Sigmoid colon (tissue), 7 donors: Measurements from ENCODE around the gene ZDHHC1. TPM values are rescaled to one million over a fixed set of nuclear protein-coding genes. Genes with fewer than 3 reads are reported as not detected.

ENCODE experiments used
- DNase-seq: peaks from one replicate; pipeline ENCODE4 v3.0.0-alpha.2; 2019
- H3K27ac ChIP-seq, 4 donors: fragments of 200-600 bp; sonication (generic); one replicate each; pipeline ENCODE4 v1.5.1; 2016 to 2019; ENCODE audit warnings: mild to moderate bottlenecking in 1 of 4
- H3K27me3 ChIP-seq, 3 donors: fragments of 200-600 bp; sonication (generic); one replicate each; pipeline ENCODE4 v1.5.1; 2019; ENCODE audit warnings: mild to moderate bottlenecking in 1 of 3
- H3K36me3 ChIP-seq, 4 donors: fragments of 200-600 bp; sonication (generic); one replicate each; pipeline ENCODE4 v1.5.1; 2016 to 2019
- H3K4me1 ChIP-seq, 4 donors: fragments of 200-600 bp; sonication (generic); one replicate each; pipeline ENCODE4 v1.5.1; 2017 to 2019
- H3K4me3 ChIP-seq, 4 donors: fragments of 200-600 bp; sonication (generic); one replicate each; pipeline ENCODE4 v1.5.1; 2017 to 2019; ENCODE audit warnings: mild to moderate bottlenecking in 2 of 4, moderate library complexity in 1 of 4
- H3K9me3 ChIP-seq, 4 donors: fragments of 200-600 bp in 3 of 4; sonication (generic) in 3 of 4; one replicate each; pipeline versions ENCODE4 v1.5.1 to v1.6.1; 2013 to 2019
- CTCF ChIP-seq, 4 experiments: fragments of 450-650 bp in 3 of 4; fragments of 200-600 bp in 1 of 4; IDR thresholded peaks; one replicate each; pipeline ENCODE4 v1.5.1; 2016 to 2019; ENCODE audit warnings: antibody characterized with exemption in 4 of 4, mild to moderate bottlenecking in 3 of 4, moderate library complexity in 2 of 4
- EP300 ChIP-seq, 4 donors: sonication (generic); formaldehyde crosslinking; IDR thresholded peaks; one replicate each; pipeline ENCODE4 v1.6.1; 2017; ENCODE audit warnings: antibody characterized with exemption in 4 of 4
- POLR2A ChIP-seq, 2 donors: fragments of 450-650 bp; IDR thresholded peaks; one replicate each; pipeline ENCODE4 v1.6.1; 2016; ENCODE audit warnings: antibody characterized with exemption in 2 of 2, mild to moderate bottlenecking in 2 of 2, moderate library complexity in 2 of 2
- POLR2AphosphoS5 ChIP-seq, 4 donors: sonication (generic); formaldehyde crosslinking; IDR thresholded peaks; one replicate each; pipeline ENCODE4 v1.6.1; 2017; ENCODE audit warnings: antibody characterized with exemption in 4 of 4
- WGBS, 2 donors: extraction: QIAGEN DNeasy Blood & Tissue Kit; methylation state at CpG; one replicate each; pipeline ENCODE4 v1.1.7; 2013; 5-methylcytosine and 5-hydroxymethylcytosine counted together
- intact Hi-C: fragments of 100-400 bp; cut with DNase I; formaldehyde crosslinking; loops from one replicate; pipeline ENCODE4 v1.15.1; 2023
- polyA plus RNA-seq, 3 donors: library from polyadenylated mRNA; stranded (reverse); fragments of 200-250 nt; gene quantifications; one replicate each; pipeline ENCODE4 v1.2.3, GENCODE V29; 2013
- total RNA-seq, 4 donors: library from RNA; depleted of rRNA; stranded (reverse); fragments of >200 nt; gene quantifications; one replicate each; pipeline ENCODE4 v1.1.0, GENCODE V29; 2016
- donor health status: healthy with polysubstance abuse.
- donor health status: Bipolar disorder and iron deficiency.
- donor health status: healthy.

The ZDHHC1 gene
- total and polyA plus RNA-seq, 7 donors = 4.2 to 18.3 (median 12.7) TPM

GRCh38 chr16:67462279-67462655 is 46.0 kb upstream of the ZDHHC1 start:
- intact Hi-C loops = no loop called here
- Histone ChIP-seq H3K4me3 (no peak overlapping the region), H3K9me3 (no peaks in the 10 kb centered on the region), H3K27ac (peak overlapping the region in 2 of 4 donors; percentile 25 to 35), H3K36me3 (peaks cover 0 to 10% (median 0%) of the 10 kb centered on the region in 4 donors), H3K27me3 (no peaks in the 10 kb centered on the region), H3K4me1 (peaks cover 0 to 78% (median 70%) of the 10 kb centered on the region in 4 donors)
- DNase-seq = no peak
- TF ChIP-seq POLR2A (IDR thresholded peaks at IDR 0.05) = peak in 1 of 2 donors; percentile 19
- TF ChIP-seq POLR2AphosphoS5 (IDR thresholded peaks at IDR 0.05) = no peak
- TF ChIP-seq CTCF (IDR thresholded peaks at IDR 0.05) = no peak
- TF ChIP-seq EP300 (IDR thresholded peaks at IDR 0.05) = no peak
- WGBS, 2 donors = 16 to 76% methylated on average over 5 of the region's 5 CpGs

- TF ChIP-seq EP300 (IDR thresholded peaks at IDR 0.05) (no peak), POLR2AphosphoS5 (IDR thresholded peaks at IDR 0.05) (peak in 1 of 4 donors; percentile 39)
- WGBS, 2 donors = 18 to 66% methylated on average over 8 of the region's 8 CpGs
- H3K27me3 ChIP-seq = no peaks in the 10 kb centered on the region
- peaks cover 0 to 83% (median 75%) of the 10 kb centered on the region in 4 donors for H3K4me1 ChIP-seq
- H3K4me3 ChIP-seq = no peak overlapping the region
- DNase-seq = no peak
- H3K36me3 ChIP-seq = peaks cover 0 to 10% (median 0%) of the 10 kb centered on the region in 4 donors
- peak overlapping the region in 2 of 4 donors; percentile 35 to 77 for H3K27ac ChIP-seq
- no peaks in the 10 kb centered on the region for H3K9me3 ChIP-seq
- intact Hi-C loops = no loop called here
Observed at GRCh38 chr16:67461600-67462278, 45.5 kb upstream of the ZDHHC1 start.

DNA sequence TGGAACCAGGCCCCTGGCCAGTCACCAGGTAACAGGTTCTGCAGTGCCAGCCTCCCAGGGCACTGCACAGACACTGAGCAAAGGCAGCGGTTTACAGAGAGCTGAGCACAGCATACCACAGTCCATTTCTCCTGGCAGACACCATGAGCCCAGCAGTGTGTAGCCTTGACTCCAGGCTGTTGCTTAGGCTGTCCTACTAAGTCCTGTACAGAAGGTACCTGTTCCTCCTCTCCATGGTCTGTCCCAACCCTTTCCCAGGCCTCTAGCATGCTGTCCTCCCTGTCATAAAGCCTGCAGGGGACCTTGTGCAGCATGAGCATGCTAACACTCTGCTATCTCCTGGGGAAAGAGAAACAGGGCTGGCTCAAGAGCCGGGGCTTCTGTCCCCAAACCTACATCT is 44.7 kb upstream of the ZDHHC1 start:
- H3K9me3 ChIP-seq = no peaks in the 10 kb centered on the region
- H3K36me3 ChIP-seq = peaks cover 0 to 10% (median 0%) of the 10 kb centered on the region in 4 donors
- TF ChIP-seq CTCF (IDR thresholded peaks at IDR 0.05) (no peak), POLR2A (IDR thresholded peaks at IDR 0.05) (no peak), POLR2AphosphoS5 (IDR thresholded peaks at IDR 0.05) (no peak)
- WGBS, 2 donors = 47 to 81% methylated on average over 2 of the region's 2 CpGs
- H3K27me3 ChIP-seq = no peaks in the 10 kb centered on the region
- H3K27ac ChIP-seq = peak overlapping the region in 1 of 4 donors; percentile 77
- H3K4me3 ChIP-seq = no peak overlapping the region
- DNase-seq = no peak
- intact Hi-C loops = no loop called here
- peaks cover 0 to 90% (median 82%) of the 10 kb centered on the region in 4 donors for H3K4me1 ChIP-seq

GRCh38 chr16:67460168-67460567 is 43.9 kb upstream of the ZDHHC1 start:
- intact Hi-C loops = no loop called here
- WGBS, 2 donors = 42 to 78% methylated on average over 5 of the region's 5 CpGs
- TF ChIP-seq EP300 (IDR thresholded peaks at IDR 0.05) (no peak), POLR2A (IDR thresholded peaks at IDR 0.05) (peak in 1 of 2 donors; percentile 30), POLR2AphosphoS5 (IDR thresholded peaks at IDR 0.05) (no peak), CTCF (IDR thresholded peaks at IDR 0.05) (no peak)
- H3K36me3 ChIP-seq = peaks cover 0 to 10% (median 0%) of the 10 kb centered on the region in 4 donors
- peak overlapping the region; percentile 63 to 82 (median 76) for H3K27ac ChIP-seq
- H3K27me3 ChIP-seq = no peaks in the 10 kb centered on the region
- no peaks in the 10 kb centered on the region for H3K9me3 ChIP-seq
- H3K4me3 ChIP-seq = no peak overlapping the region
- no peak for DNase-seq
- peaks cover 0 to 92% (median 79%) of the 10 kb centered on the region in 4 donors for H3K4me1 ChIP-seq

DNA sequence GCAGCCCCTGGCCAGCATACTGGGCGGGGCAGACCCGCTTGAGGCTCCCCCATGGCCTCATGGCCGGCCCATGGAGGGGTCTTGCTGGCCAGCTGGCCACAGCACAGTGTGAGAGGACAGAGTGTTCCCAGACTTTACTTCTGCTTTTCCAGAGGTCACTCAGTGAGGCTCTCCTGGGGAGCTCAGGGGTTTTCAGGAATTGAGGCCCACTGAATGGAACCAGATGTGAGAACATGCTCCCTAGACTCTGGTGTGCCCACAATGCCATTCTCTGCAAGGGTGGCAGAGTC is 43.5 kb upstream of the ZDHHC1 start:
- no peaks in the 10 kb centered on the region for H3K27me3 ChIP-seq
- no peak for DNase-seq
- no peak overlapping the region for H3K4me3 ChIP-seq
- peaks cover 0 to 10% (median 0%) of the 10 kb centered on the region in 4 donors for H3K36me3 ChIP-seq
- H3K4me1 ChIP-seq = peaks cover 0 to 89% (median 78%) of the 10 kb centered on the region in 4 donors
- H3K27ac ChIP-seq = peak overlapping the region; percentile 63 to 82 (median 76)
- H3K9me3 ChIP-seq = no peaks in the 10 kb centered on the region
- WGBS, 2 donors = 35 to 68% methylated on average over 3 of the region's 3 CpGs
- TF ChIP-seq EP300 (IDR thresholded peaks at IDR 0.05) = no peak
- no peak for TF ChIP-seq POLR2A (IDR thresholded peaks at IDR 0.05)
- TF ChIP-seq CTCF (IDR thresholded peaks at IDR 0.05) = no peak
- TF ChIP-seq POLR2AphosphoS5 (IDR thresholded peaks at IDR 0.05) = no peak
- intact Hi-C loops = no loop called here
